Measurements from ENCODE around the gene ZNF764. TPM values are rescaled to one million over a fixed set of nuclear protein-coding genes. Genes with fewer than 3 reads are reported as not detected.
"Not testable (repeated sequence)": the region's sequence is repeated elsewhere in the genome, so short reads cannot be mapped to it uniquely, and the experiment has no call there.

The ZNF764 gene
- 4.1 and 4.9 TPM in 2 replicates for total RNA-seq (2014; rRNA removed; shearing (Covaris generic))
- polyA plus RNA-seq (2015; cell fraction: cytosol; rRNA removed) = 9.5 and 10.8 TPM in 2 replicates
- 12.1 and 16.6 TPM in 2 replicates for polyA plus RNA-seq (2015; cell fraction: nucleus; rRNA removed)

- in situ Hi-C loops (cut with HindIII; ENCODE audit: low pct_unique_long_range_greater_than_20kb, low sequenced_read_pairs) = no loop called here
These were observed at the start of gene ZNF764 for GRCh38 chr16:30557957-30558788. ZNF764 (minus strand) TSS chr16:30558374; CDS start chr16:30558182, 192 bp downstream.

GRCh38 chr16:30606004-30606403 lies 47.8 kb upstream of the ZNF764 start:
- in situ Hi-C loops (cut with HindIII; ENCODE audit: low pct_unique_long_range_greater_than_20kb, low sequenced_read_pairs) = no loop called here
- DNase-seq (ENCODE audit: low read depth, low spot score) = no peak

More at GRCh38 chr16:30557957-30558788, at the start of gene ZNF764:
- DNase-seq (ENCODE audit: low read depth, low spot score) = peak; percentile 97

- no peak for DNase-seq (ENCODE audit: low read depth, low spot score)
- in situ Hi-C loops (cut with HindIII; ENCODE audit: low pct_unique_long_range_greater_than_20kb, low sequenced_read_pairs) = no loop called here
These were observed 47.0 kb upstream of the ZNF764 start for GRCh38 chr16:30605158-30605557.

- no peak for DNase-seq (ENCODE audit: low read depth, low spot score)
- in situ Hi-C loops (cut with HindIII; ENCODE audit: low pct_unique_long_range_greater_than_20kb, low sequenced_read_pairs) = no loop called here
These were observed 46.3 kb upstream of the ZNF764 start for GRCh38 chr16:30604316-30604947.

- DNase-seq (ENCODE audit: low read depth, low spot score) = no peak
- in situ Hi-C loops (cut with HindIII; ENCODE audit: low pct_unique_long_range_greater_than_20kb, low sequenced_read_pairs) = no loop called here
These were observed 45.8 kb upstream of the ZNF764 start for GRCh38 chr16:30603945-30604315.

GRCh38 chr16:30602616-30603277 lies 44.6 kb upstream of the ZNF764 start:
- in situ Hi-C loops (cut with HindIII; ENCODE audit: low pct_unique_long_range_greater_than_20kb, low sequenced_read_pairs) = no loop called here
- no peak for DNase-seq (ENCODE audit: low read depth, low spot score)

- in situ Hi-C loops (cut with HindIII; ENCODE audit: low pct_unique_long_range_greater_than_20kb, low sequenced_read_pairs) = no loop called here
These were observed 43.8 kb upstream of the ZNF764 start for GRCh38 chr16:30601966-30602365.

GRCh38 chr16:30600929-30601328 lies 42.8 kb upstream of the ZNF764 start:
- in situ Hi-C loops (cut with HindIII; ENCODE audit: low pct_unique_long_range_greater_than_20kb, low sequenced_read_pairs) = no loop called here
- DNase-seq (ENCODE audit: low read depth, low spot score) = no peak

More at GRCh38 chr16:30601966-30602365, 43.8 kb upstream of the ZNF764 start:
- DNase-seq (ENCODE audit: low read depth, low spot score) = no peak

- DNase-seq (ENCODE audit: low read depth, low spot score) = no peak
These were observed 42.0 kb upstream of the ZNF764 start for GRCh38 chr16:30600215-30600614.

GRCh38 chr16:30592871-30593270 lies 34.7 kb upstream of the ZNF764 start:
- no peak for DNase-seq (ENCODE audit: low read depth, low spot score)
- in situ Hi-C loops (cut with HindIII; ENCODE audit: low pct_unique_long_range_greater_than_20kb, low sequenced_read_pairs) = no loop called here

More at GRCh38 chr16:30600215-30600614, 42.0 kb upstream of the ZNF764 start:
- in situ Hi-C loops (cut with HindIII; ENCODE audit: low pct_unique_long_range_greater_than_20kb, low sequenced_read_pairs) = no loop called here

GRCh38 chr16:30590869-30591268 lies 32.7 kb upstream of the ZNF764 start:
- DNase-seq (ENCODE audit: low read depth, low spot score); in situ Hi-C loops (cut with HindIII; ENCODE audit: low pct_unique_long_range_greater_than_20kb, low sequenced_read_pairs): not testable (repeated sequence)

- DNase-seq (ENCODE audit: low read depth, low spot score); in situ Hi-C loops (cut with HindIII; ENCODE audit: low pct_unique_long_range_greater_than_20kb, low sequenced_read_pairs): not testable (repeated sequence)
These were observed 31.4 kb upstream of the ZNF764 start for GRCh38 chr16:30589582-30589981.

- DNase-seq (ENCODE audit: low read depth, low spot score) = no peak
- in situ Hi-C loops (cut with HindIII; ENCODE audit: low pct_unique_long_range_greater_than_20kb, low sequenced_read_pairs) = no loop called here
These were observed 30.5 kb upstream of the ZNF764 start for GRCh38 chr16:30588651-30589050.

- in situ Hi-C loops (cut with HindIII; ENCODE audit: low pct_unique_long_range_greater_than_20kb, low sequenced_read_pairs) = no loop called here
- DNase-seq (ENCODE audit: low read depth, low spot score) = peak; percentile 99
These were observed 27.4 kb upstream of the ZNF764 start, which contains the start of gene ZNF785 for GRCh38 chr16:30585400-30586191. ZNF785 (minus strand) TSS chr16:30585697; CDS start chr16:30585611, 86 bp downstream.

- in situ Hi-C loops (cut with HindIII; ENCODE audit: low pct_unique_long_range_greater_than_20kb, low sequenced_read_pairs) = no loop called here
- no peak for DNase-seq (ENCODE audit: low read depth, low spot score)
These were observed 26.8 kb upstream of the ZNF764 start for GRCh38 chr16:30585022-30585399.

GRCh38 chr16:30582611-30583340 lies 24.6 kb upstream of the ZNF764 start:
- DNase-seq (ENCODE audit: low read depth, low spot score) = no peak

GRCh38 chr16:30581457-30581856 lies 23.3 kb upstream of the ZNF764 start:
- no peak for DNase-seq (ENCODE audit: low read depth, low spot score)
- in situ Hi-C loops (cut with HindIII; ENCODE audit: low pct_unique_long_range_greater_than_20kb, low sequenced_read_pairs) = no loop called here

More at GRCh38 chr16:30582611-30583340, 24.6 kb upstream of the ZNF764 start:
- in situ Hi-C loops (cut with HindIII; ENCODE audit: low pct_unique_long_range_greater_than_20kb, low sequenced_read_pairs) = no loop called here

All from SK-MEL-5 (cell line).